Epithelial cell of proximal tubule (primary cell): ENCODE data around the gene RRM2. TPM values are rescaled to one million over a fixed set of nuclear protein-coding genes. Genes with fewer than 3 reads are reported as not detected.

Experiments
- DNase-seq: peaks from one replicate; pipeline ENCODE4 v3.0.0-alpha.2; 2011; ENCODE audit warnings: low read depth
- H3K4me3 ChIP-seq: 2 replicates; pipeline ENCODE4 v1.5.1; 2011; ENCODE audit warnings: low read depth, mild to moderate bottlenecking, low read length
- CTCF ChIP-seq: conservative IDR thresholded peaks from 2 replicates; pipeline ENCODE4 v1.5.1; 2012; ENCODE audit warnings: low read depth, mild to moderate bottlenecking, low read length
- total RNA-seq: library from RNA; depleted of rRNA; stranded (reverse); fragments of >200 nt; gene quantifications from 2 replicates; pipeline ENCODE4 v1.2.3, GENCODE V29; 2015

The RRM2 gene
- total RNA-seq, 1 donor from 2014 or later = 214 TPM

GRCh38 chr2:10179422-10179821 lies 56.9 kb downstream of the RRM2 start:
- no peak for DNase-seq
- H3K4me3 ChIP-seq = no peak overlapping the region
- no peak for TF ChIP-seq CTCF

GRCh38 chr2:10180229-10180628 lies 57.7 kb downstream of the RRM2 start:
- no peak for DNase-seq
- TF ChIP-seq CTCF = no peak
- H3K4me3 ChIP-seq = no peak overlapping the region

Other genes with a start within 250 kb of the RRM2 start
- 3.9 and 6.8 TPM in 2 replicates for gene GRHL1, start 171.0 kb upstream of the RRM2 start, total RNA-seq
- gene KLF11, start 79.2 kb upstream of the RRM2 start, total RNA-seq = 6.9 and 9.3 TPM in 2 replicates
- 5.9 and 20.8 TPM in 2 replicates for gene CYS1, start 42.3 kb upstream of the RRM2 start, total RNA-seq
- gene HPCAL1, start 180.2 kb downstream of the RRM2 start, total RNA-seq = 72.3 and 138 TPM in 2 replicates